Activated CD8-positive, alpha-beta memory T cell treated with anti-CD3 and anti-CD28 coated beads, Interleukin-2, amount 50 U/mL, for 48 hours (primary cell): ENCODE results near the gene EPN3.

Source experiments
- DNase-seq: peaks from one replicate; pipeline ENCODE4 v3.0.0-alpha.2; 2020

EPN3 gene

DNA sequence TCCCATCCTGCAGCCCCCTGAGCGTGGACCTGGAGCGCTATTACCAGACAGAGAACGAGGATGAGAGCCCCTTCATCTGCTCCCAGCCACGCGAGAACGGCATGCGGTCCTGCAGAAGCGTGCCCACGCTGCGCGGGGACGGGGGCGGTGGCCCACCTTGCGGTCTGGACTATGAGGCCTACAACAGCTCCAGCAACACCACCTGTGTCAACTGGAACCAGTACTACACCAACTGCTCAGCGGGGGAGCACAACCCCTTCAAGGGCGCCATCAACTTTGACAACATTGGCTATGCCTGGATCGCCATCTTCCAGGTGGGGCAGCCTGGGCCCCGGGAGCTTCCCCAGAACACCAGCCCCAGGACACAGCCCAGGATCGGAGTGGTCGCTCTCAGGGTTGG, 40.0 kb downstream of the EPN3 start:
- DNase-seq: no peak

DNA sequence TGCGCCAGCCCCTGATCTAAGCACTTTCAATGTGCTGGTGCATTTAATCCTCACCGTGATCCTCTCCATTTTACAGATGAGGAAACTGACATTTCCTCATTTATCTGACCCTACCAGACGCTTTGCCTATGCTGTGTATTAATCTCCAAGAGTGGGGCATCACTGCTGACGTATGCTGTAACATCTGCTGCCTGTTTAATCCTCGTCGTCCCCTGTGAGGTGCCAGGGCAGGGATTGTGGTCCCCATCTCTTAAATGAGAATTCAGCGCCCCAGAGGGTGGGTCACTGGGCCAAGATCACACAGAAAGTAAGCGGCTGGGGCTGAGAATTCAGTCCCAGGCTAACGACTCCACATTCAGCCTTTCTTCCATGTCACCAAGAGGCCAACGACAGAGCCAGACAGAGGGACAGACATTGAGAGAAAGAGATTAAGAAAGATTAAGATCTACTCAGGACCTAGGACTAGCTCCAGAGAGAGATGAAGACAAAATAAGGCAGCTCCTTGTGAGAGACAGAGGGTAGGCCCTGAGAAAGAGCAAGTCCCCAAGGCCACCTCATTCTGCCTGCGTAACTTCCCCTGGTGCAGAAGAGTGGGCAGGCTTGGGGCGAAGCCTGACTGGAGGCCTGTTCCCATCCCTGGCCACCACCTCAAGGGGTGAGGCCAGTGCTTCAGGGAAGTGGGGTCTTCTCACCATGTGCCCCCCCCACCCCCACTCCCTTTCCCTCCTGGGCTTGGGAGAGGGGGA, 41.5 kb downstream of the EPN3 start:
- no peak for DNase-seq

DNA sequence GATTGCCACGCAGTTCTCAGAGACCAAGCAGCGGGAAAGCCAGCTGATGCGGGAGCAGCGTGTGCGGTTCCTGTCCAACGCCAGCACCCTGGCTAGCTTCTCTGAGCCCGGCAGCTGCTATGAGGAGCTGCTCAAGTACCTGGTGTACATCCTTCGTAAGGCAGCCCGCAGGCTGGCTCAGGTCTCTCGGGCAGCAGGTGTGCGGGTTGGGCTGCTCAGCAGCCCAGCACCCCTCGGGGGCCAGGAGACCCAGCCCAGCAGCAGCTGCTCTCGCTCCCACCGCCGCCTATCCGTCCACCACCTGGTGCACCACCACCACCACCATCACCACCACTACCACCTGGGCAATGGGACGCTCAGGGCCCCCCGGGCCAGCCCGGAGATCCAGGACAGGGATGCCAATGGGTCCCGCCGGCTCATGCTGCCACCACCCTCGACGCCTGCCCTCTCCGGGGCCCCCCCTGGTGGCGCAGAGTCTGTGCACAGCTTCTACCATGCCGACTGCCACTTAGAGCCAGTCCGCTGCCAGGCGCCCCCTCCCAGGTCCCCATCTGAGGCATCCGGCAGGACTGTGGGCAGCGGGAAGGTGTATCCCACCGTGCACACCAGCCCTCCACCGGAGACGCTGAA, 43.2 kb downstream of the EPN3 start:
- peak; percentile 60 for DNase-seq

DNA sequence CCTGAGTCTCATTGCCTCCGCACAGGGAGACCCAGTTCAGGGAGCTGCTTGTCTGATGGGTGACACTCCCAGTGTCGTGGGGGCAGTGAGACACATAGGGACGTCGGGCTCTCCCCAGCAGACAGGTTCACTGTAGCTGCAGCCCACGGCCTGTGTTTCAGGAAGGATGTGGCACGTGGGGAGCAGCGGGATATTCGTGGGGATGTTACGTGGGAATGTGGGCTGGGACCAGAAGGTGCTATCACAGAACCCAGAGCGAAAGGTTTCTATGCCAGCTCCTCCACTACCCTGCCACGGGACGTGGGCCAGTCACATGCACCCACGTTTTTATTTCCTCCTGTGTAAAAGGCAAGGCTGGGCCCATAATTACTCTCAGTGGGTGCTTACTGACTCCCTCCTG, 44.3 kb downstream of the EPN3 start:
- DNase-seq: no peak

DNA sequence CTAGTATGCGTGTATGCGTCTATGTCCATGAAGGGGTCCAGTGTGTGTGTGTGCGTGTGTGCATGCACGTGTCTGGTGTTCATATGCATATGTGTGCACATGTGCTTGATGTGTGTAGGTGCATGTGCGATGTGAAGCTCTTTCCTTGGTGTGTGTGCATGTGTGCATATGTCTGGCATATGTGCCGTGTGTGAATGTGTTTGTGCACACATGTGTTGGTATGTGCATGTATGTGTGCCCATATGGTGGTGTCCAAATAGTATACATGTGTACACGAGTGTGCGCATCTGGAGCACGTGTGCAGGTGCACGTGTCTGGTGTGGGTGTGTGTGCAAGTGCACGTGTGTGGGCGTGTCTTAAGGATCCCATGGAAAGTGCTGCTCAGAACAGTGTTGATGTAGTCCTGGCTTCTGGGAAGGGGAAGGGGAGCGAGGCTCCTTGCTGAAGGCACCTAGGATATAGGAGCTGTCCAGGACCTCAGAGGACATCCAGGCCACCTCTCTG, 45.0 kb downstream of the EPN3 start:
- no peak for DNase-seq

DNA sequence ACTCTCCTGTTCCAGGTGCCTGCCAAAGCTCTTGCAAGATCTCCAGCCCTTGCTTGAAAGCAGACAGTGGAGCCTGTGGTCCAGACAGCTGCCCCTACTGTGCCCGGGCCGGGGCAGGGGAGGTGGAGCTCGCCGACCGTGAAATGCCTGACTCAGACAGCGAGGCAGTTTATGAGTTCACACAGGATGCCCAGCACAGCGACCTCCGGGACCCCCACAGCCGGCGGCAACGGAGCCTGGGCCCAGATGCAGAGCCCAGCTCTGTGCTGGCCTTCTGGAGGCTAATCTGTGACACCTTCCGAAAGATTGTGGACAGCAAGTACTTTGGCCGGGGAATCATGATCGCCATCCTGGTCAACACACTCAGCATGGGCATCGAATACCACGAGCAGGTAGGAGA, 45.6 kb downstream of the EPN3 start:
- DNase-seq: no peak

DNA sequence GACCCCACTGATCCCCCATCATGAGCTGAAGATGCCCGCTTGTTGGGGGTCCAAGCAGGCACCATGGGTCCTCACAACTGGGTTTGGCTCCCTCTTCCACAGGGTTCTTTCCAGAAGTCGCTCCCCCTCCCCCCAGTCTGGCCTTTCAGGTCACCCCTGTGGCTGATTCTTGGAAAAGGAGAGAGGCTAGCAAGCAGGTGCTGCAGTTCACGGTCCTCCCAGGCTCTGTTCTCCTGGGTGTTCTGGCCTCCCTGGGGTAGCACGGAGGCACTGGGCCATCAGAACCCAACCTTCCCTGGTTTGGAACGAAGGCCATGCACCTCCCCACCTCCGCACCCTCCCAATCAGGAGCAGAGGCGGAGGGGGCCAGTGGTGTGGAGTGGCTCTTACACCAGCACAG, 46.9 kb downstream of the EPN3 start:
- no peak for DNase-seq

DNA sequence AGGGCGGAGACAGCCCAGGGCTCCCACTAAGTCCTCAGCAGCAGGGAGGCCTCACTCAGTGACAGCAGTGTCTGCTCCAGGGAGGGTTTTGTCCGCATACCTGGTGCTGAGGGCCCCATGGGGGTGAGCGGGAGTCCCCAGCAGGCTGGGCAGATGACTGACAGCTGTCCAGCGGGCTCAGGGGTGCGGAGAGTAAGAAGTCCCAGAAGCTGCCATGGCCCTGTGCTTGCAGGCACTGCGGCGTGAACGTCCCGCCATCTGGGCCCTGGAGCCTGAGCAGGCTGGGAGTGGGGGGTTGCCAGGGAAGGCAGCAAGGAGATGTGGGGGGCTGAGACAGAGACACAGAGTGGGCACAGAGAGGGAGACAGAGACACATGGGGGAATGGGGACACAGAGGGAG, 48.1 kb downstream of the EPN3 start:
- no peak for DNase-seq

DNA sequence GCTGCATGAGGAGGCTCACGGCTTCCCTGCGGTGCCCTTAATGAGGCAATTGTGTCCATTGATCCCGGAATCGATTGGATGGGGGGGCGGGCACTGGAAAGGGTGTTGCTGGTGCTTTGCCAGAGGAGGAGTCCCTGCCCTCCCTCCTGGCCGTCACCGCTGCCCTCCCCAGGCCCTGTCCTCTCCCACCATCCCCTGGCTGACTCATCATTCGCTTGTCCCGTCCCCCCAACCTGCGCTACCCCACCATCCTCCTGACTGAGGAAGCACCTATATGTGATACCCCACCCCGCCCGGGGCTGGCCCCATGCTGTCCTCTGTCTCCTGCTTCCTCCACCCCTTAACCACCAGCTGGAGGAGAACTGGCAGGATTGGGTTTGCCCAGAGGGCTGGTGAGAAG, 48.8 kb downstream of the EPN3 start:
- no peak for DNase-seq

DNA sequence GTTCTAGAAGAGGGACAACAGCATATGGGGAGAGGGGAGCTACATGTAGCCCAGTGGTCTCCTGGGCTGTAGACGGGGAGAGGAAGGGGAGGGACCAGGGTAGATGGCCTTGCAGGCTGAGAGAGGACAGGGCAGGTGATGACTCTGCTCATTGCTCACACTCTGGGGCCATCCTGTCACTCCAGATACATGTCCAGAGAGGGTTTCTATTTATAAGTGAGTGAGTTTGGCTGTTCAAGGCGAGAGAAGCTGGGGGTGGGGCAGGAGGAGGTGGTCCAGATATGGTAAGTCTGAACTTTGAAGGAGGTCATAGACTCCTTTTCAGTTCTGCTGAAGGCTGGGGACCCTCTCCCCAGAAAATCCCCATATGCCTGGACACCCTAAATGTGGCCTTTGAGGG, 50.2 kb downstream of the EPN3 start:
- DNase-seq: no peak

DNA sequence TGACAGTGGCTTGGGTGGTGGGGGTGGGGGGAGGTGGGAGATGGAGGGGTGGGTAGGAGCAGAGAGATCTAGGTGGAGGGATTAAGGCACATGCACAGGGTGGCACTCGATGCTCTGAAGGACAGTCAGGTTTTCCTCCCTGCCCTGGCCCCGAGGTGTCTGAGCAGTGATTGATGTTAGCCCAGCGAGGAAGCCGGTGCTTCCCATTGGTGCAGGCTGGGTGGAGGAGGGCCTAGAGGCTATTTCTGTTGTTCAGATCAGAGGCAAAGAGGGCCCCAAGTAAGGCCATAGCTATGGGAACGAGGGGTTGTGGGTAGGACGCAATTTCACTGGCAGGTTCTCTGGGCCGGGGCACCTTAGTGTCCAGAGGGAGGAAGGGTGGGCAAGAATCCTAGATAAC, 51.1 kb downstream of the EPN3 start:
- no peak for DNase-seq

DNA sequence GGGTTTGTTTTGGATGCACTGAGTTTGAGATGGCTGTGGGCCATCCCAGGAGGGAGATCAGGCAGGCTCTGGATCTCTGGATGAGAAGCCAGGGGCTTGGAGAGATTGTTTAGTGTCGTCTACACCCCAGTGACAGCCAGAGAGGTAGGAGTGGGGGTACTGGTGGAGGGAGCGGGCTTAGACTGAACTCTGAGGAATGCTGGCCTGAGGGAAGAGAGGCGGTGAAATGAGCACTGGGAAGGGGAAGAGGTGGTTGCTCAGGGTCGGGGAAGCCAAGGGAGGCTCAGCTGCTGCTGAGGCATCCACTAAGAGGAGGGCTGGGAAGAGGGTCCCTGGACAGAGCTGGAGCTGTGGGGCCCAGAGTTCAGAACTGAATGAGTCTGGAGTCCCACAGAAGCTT, 51.6 kb downstream of the EPN3 start:
- no peak for DNase-seq

DNA sequence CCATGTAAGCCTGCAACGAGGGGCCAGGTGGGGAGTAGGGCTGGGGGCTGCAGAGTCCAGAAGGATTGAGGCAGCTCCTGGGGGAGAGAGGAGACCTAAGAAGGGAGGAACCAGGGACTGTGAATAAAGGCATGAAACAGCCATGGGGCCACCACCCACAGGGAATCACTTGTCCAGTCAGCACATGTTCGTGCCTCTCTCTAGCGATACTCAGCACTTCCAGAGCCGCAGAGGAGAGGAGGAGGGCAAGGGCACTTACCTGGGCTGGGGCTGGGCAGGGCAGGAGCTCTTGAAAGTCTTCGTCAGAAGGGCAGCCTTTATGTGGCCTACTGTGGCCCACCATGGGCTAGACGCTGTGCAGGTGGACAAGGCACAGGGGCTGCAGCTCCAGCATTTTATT, 52.2 kb downstream of the EPN3 start:
- DNase-seq: no peak

DNA sequence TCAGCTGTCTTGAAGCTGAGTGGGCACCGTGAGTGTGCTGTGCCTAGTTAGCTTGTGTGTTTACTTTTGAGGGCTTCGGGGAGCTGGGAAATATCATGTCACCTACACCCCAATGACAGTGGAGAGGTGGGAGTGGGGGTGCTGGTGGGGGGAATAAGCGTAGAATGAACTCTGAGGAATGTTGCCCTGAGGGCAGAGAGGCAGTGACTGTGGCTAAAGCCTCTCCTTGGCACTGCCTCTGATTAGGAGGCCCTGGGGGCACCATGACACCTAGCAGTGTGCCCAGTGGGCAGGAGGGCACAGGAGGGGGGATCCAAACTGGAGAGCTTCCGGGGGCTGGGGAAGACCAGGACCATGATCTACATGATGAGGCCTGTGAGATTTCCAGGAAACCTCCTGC, 52.8 kb downstream of the EPN3 start:
- no peak for DNase-seq

DNA sequence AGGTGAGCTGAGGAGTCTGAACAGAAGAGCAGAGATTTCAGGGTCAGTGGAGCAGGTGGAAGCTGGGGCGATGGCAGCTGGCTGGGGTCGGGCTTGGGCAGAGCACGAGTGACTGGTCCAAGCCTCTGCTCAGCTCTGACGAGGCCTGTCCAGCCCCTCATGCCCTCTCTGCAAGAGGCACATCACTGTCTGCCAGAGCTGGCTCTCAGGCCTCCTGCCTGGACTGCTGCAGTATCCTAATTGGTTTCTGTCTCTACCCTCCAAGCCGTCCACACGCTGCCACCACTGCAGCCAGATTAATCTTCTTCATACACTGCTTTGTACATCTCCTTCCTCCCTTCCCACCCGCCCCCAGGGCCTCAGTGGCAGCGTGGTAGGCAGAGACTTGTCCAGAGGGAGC, 53.4 kb downstream of the EPN3 start:
- DNase-seq: no peak

DNA sequence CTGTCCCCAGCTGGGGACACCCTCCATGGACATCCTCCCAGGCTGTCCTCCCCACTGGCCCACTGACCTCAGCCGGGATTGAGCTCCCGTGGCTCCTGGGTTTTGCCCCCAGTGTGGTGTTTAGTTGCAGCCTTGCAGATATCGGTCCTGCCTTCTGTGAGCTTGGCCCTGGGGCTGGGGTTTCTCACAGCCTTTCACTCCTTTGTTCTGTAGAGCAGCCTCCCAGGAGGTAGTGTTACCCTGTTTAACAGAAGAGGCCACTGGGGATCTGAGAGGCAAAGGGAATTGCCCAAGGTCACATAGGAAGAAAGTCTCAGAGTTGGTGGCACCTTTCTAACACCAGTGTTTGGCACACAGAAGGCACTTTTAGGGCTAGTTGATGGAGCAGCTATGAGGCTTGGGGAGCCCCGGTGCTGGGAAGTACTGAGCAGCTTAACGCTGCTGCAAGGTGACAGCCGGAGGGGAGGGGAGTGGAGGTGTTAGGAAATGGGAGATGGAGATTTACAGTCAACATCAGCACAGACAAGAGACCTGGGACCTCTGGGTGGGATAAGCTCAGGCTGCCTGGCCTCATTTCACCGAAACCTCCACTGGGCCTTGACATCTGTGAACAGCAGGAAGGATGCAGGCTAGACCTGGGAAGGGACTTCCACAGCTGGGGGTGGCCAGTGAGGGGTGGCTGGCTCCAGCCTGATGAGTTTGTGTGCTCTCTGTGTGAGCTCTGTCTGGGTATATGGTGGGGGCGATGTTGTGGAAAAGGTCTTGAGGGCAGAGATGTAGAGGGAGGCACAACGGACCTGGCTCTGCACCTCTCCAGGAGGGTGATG, 54.1 kb downstream of the EPN3 start:
- DNase-seq: no peak

DNA sequence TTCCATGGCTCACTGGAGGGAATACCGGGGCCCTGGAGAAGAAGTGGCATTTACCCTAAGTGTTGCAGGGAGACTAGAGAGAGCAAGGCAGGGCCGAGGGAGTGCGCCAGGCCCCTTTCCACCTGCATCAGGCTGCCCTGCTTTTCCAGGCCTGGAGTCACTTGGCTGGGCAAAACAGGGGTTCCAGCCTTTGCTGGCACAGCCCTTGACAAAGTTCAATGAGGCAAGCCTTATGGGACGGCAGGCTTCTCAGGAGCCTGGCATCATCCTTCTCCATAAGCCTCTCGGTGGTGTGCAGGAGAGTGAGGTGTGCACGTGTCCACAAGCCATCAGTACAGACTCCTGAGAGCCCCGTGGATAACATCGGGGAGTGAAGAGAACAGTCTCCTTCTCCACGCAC, 55.0 kb downstream of the EPN3 start:
- DNase-seq: no peak

DNA sequence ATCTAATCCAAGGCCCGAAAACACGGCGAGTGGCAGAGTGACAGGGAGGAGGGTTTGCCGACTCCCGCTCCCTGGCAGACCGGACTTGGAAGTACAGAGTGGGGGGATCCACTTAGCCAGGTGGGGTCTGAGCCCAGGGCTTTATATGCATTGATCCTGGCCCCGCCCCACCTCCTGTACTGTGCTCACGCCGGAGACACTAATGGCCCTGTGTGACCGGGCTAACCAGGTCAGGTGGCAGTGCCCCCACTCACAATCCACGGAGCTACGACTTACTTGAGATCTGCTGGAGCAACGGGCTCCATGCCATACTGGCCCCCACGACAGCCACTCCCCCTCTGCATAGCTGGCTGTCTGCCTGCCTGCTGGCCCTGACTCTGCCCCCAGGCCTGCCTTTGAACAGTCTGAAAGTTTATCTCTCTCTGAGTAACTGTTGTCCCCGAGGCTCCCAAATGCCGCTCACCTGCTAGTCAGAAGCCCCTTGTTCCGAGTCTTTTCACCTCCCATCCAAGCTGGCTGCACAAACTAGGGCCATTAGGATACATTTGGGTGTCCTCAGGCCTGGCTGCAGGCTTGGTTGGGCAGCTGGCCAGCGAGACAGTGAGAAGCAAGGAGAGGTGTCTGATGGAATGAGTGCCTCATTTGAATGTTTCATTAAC, 56.0 kb downstream of the EPN3 start:
- DNase-seq: no peak

DNA sequence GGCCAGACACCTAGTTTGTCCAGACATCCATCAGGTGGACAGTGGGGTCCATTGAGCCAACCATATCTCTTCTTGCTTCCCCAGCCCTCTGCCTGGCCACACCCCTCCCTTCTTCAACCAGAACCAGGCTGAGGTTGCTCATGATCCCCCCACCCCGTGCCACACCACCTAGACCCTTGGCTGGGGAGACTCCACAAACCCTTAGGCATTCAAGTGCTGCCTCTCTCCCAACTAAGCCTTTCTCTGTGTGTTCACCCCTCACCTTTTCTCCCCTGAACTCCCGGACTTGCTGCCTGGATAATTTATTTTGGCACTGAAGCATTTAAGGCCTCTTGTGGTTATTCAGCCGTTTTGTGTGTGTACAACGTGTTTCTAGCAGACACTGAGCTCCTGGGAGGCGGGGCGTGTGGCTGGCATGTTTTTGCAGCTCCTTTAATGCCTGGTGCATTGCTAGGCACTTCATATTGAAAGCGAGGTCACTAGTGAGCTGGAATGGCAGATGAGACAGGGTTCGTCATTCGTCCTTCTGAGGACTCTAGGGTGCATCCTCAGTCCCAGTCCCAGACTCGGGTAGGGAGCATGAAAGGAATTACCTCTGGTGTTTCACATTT, 56.7 kb downstream of the EPN3 start:
- DNase-seq: no peak

DNA sequence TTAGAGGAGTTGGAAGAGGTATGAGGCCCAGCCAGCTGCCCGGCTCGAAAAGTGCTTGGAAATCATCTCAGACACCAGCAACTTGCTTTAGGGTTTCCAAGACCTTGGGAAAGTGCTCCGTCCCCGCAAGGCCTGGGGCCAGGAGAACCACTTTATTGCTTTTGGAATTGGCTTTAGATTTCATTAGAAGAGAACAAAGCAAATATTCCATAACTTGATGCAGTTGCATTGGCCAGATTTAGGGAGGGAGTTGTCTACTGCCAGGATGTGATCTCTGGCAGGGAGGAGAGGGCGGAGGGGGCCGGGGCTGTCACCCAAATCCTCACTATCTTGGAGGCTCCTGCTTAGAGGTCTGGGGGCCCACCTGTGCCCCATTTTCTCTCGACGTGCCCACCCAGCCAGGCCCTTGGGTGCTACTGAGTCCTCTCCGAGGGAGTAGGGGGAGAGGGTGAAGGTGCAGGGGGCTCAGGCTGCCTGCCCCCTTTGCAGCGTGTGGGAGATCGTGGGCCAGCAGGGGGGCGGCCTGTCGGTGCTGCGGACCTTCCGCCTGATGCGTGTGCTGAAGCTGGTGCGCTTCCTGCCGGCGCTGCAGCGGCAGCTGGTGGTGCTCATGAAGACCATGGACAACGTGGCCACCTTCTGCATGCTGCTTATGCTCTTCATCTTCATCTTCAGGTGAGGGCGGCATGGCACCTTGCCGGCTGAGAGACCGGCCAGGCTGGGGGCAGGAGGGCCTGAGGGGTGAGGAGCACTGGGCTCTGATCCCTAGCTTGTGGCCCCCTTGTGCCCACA, 58.6 kb downstream of the EPN3 start:
- no peak for DNase-seq

DNA sequence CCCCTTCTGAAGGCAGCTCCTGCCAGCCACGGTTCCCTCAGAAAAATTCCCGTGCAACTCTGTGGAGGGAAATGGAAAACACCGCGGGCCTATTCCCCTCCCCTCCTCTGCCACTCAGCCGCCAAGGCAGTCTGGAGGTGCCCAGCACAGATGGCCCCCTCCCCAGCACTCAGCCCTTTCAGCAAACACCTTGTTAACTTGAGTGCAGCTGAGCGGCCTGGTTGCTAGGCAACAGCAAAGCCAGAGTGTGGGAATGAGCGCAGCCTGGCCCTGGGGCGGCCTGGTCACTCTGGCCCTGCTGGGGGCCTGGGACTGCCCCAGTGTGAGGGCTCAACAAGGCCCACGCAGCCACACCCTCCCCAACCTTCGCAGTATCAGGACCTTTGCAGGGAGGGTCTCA, 60.8 kb downstream of the EPN3 start:
- no peak for DNase-seq
